K562 (cell line): ENCODE results near the gene CCT3. TPM values are rescaled to one million over a fixed set of nuclear protein-coding genes. Genes with fewer than 3 reads are reported as not detected.

Experiments used
- ARID4B ChIP-seq: sonication (generic); formaldehyde crosslinking; IDR thresholded peaks from 2 replicates; pipeline ENCODE4 v1.8.0; 2022; ENCODE audit warnings: mild to moderate bottlenecking, missing genetic modification reagents
- CEBPG ChIP-seq, 3 experiments: fragments of 200-800 bp in 1 of 3; sonication (Bioruptor generic) in 1 of 3; sonication (generic) in 1 of 3; formaldehyde crosslinking in 1 of 3; IDR thresholded peaks in 2 of 3; conservative IDR thresholded peaks in 1 of 3; 2 replicates each; pipeline versions ENCODE4 v1.6.1 to v1.8.0; 2016 to 2022; ENCODE audit warnings: missing compliant biosample characterization in 2 of 3, missing genetic modification characterization in 2 of 3, mild to moderate bottlenecking in 1 of 3, missing genetic modification reagents in 1 of 3
- CEBPZ ChIP-seq: fragments of 150-350 bp; IDR thresholded peaks from 2 replicates; pipeline ENCODE4 v1.6.1; 2014; ENCODE audit warnings: low read depth, mild to moderate bottlenecking, low read length, borderline replicate concordance
- CTBP1 ChIP-seq: fragments of 450-650 bp; IDR thresholded peaks from 2 replicates; pipeline ENCODE4 v1.6.1; 2016; ENCODE audit warnings: borderline replicate concordance
- ESRRA ChIP-seq: fragments of 450-650 bp; IDR thresholded peaks from 2 replicates; pipeline ENCODE4 v1.6.1; 2014; ENCODE audit warnings: low read depth, mild to moderate bottlenecking, moderate library complexity, borderline replicate concordance
- NBN ChIP-seq: fragments of 450-650 bp; IDR thresholded peaks from 2 replicates; pipeline ENCODE4 v1.6.1; 2016; ENCODE audit warnings: low read depth, mild to moderate bottlenecking
- NR2C2 ChIP-seq, 2 experiments: fragments of 200-800 bp in 1 of 2; sonication (Bioruptor generic) in 1 of 2; sonication (generic) in 1 of 2; formaldehyde crosslinking in 1 of 2; IDR thresholded peaks; 2 replicates each; pipeline versions ENCODE4 v1.6.1 to v1.8.0; 2016 to 2022; ENCODE audit warnings: mild to moderate bottlenecking in 1 of 2, missing compliant biosample characterization in 1 of 2, missing genetic modification characterization in 1 of 2, missing genetic modification reagents in 1 of 2
- SMAD4 ChIP-seq: fragments of 250-450 bp; sonication (Bioruptor Pico); conservative IDR thresholded peaks from 2 replicates; pipeline ENCODE4 v1.8.0; 2021; ENCODE audit warnings: inconsistent platforms, mild to moderate bottlenecking, moderate library complexity
- SMARCA4 ChIP-seq: fragments of 450-650 bp; IDR thresholded peaks from 2 replicates; pipeline ENCODE4 v1.6.1; 2016
- SREBF2 ChIP-seq: sonication (generic); formaldehyde crosslinking; IDR thresholded peaks from 2 replicates; pipeline ENCODE4 v1.4.0; 2020; ENCODE audit warnings: mild to moderate bottlenecking, missing genetic modification reagents
- STAG1 ChIP-seq: sonication (generic); formaldehyde crosslinking; IDR thresholded peaks from 2 replicates; pipeline ENCODE4 v1.5.0; 2020; ENCODE audit warnings: missing genetic modification reagents, borderline replicate concordance
- TFAP4 ChIP-seq: sonication (generic); formaldehyde crosslinking; IDR thresholded peaks from 2 replicates; pipeline ENCODE4 v1.8.0; 2022; ENCODE audit warnings: missing genetic modification reagents, mild to moderate bottlenecking, moderate library complexity, borderline replicate concordance
- ZFPM2 ChIP-seq: fragments of 250-450 bp; sonication (Bioruptor Pico); IDR thresholded peaks from 2 replicates; pipeline ENCODE4 v1.5.1; 2022; ENCODE audit warnings: mild to moderate bottlenecking
- ZNF280A ChIP-seq: fragments of 450-650 bp; IDR thresholded peaks from 2 replicates; pipeline ENCODE4 v1.6.1; 2018; ENCODE audit warnings: mild to moderate bottlenecking, low read depth; ENCODE audit not compliant: partially characterized antibody
- polyA plus RNA-seq, 8 experiments: library from polyadenylated mRNA; depleted of rRNA in 4 of 8; stranded (reverse) in 5 of 8; unstranded in 3 of 8; fragments of >200 nt; fragmentation: Nextera tagmentation in 2 of 8; fragmentation: Illumina TruSeq in 1 of 8; extraction: Ambion mirVana in 2 of 8; extraction: Trizol in 1 of 8; gene quantifications; 2 replicates each; pipeline versions ENCODE4 v1.2.1 to v1.2.3, GENCODE V29; 2011 to 2014; ENCODE audit warnings: inconsistent platforms in 1 of 8, missing spikeins in 1 of 8
- total RNA-seq, 7 experiments: library from RNA; depleted of rRNA in 6 of 7; stranded (reverse); fragments of >200 nt in 6 of 7; fragmentation: Illumina TruSeq in 2 of 7; extraction: Trizol in 2 of 7; gene quantifications; 2 replicates each; pipeline versions ENCODE4 v1.2.1 to v1.2.3, GENCODE V29; 2011 to 2021; ENCODE audit warnings: low replicate concordance in 1 of 7

Gene CCT3
- total and polyA plus RNA-seq, 9 of the 15 experiments (the other 6 are each of a cell fraction or from before 2014, with no cell fraction given), result 475 to 1,167 (median 610) TPM

- TF ChIP-seq ARID4B (CRISPR knock-in tag) (no peak), ZNF280A (no peak), TFAP4 (CRISPR knock-in tag) (peak; percentile 67; the same call in 1 of the 2 replicates), ESRRA (0 out of 2 replicates have a peak, but pooled peaks have one; percentile 33), SREBF2 (no peak), CEBPZ (no peak), SMAD4 (CRISPR knock-in tag) (no peak), CTBP1 (peak; percentile 58; the same call in 1 of the 2 replicates), ZFPM2 (CRISPR knock-in tag) (no peak), SMARCA4 (peak; percentile 72), STAG1 (CRISPR knock-in tag) (peak; percentile 71), NBN (no peak), NR2C2 (CRISPR knock-in tag; IDR thresholded peaks at IDR 0.05) (no peak), NR2C2 (tag; IDR thresholded peaks at IDR 0.05) (no peak), CEBPG (CRISPR knock-in tag; IDR thresholded peaks at IDR 0.05) (no peak), CEBPG (tag; conservative IDR thresholded peaks at IDR 0.05 in 1 of 2, IDR thresholded peaks at IDR 0.05 in 1 of 2) (no peak)
Measured at GRCh38 chr1:156356875-156357534, 18.9 kb upstream of the CCT3 start (continued).
